Upper lobe of left lung (tissue), 6 donors: ENCODE results near the gene CDCA4. TPM values are rescaled to one million over a fixed set of nuclear protein-coding genes. Genes with fewer than 3 reads are reported as not detected.

ENCODE experiments used
- ATAC-seq, 2 donors: fragments of 200-7000 bp; cut with Tn5 transposase; one replicate each; pipeline ENCODE4 v1.9.1; 2022; ENCODE audit warnings: mild to moderate bottlenecking in 2 of 2, moderate library complexity in 2 of 2; ENCODE audit not compliant: low FRiP score in 2 of 2
- DNase-seq, 2 donors: peaks; one replicate each; pipeline ENCODE4 v3.0.0-alpha.2; 2019 to 2020
- H3K27ac ChIP-seq, 4 donors: fragments of 200-600 bp; sonication (generic); one replicate each; pipeline ENCODE4 v1.5.1; 2016 to 2019
- H3K27me3 ChIP-seq, 4 donors: fragments of 200-600 bp; sonication (generic); one replicate each; pipeline ENCODE4 v1.5.1; 2017 to 2019
- H3K36me3 ChIP-seq, 4 donors: fragments of 200-600 bp; sonication (generic); one replicate each; pipeline ENCODE4 v1.5.1; 2016 to 2019
- H3K4me1 ChIP-seq, 4 donors: fragments of 200-600 bp; sonication (generic); one replicate each; pipeline ENCODE4 v1.5.1; 2018 to 2019
- H3K4me3 ChIP-seq, 4 donors: fragments of 200-600 bp; sonication (generic); one replicate each; pipeline ENCODE4 v1.5.1; 2017 to 2019; ENCODE audit warnings: mild to moderate bottlenecking in 2 of 4, moderate library complexity in 1 of 4
- H3K9me3 ChIP-seq, 4 donors: fragments of 200-600 bp; sonication (generic); one replicate each; pipeline ENCODE4 v1.5.1; 2018 to 2019
- CTCF ChIP-seq, 6 experiments: fragments of 450-650 bp in 4 of 6; fragments of 200-600 bp in 2 of 6; sonication (generic) in 2 of 6; IDR thresholded peaks; one replicate each; pipeline ENCODE4 v1.5.1; 2016 to 2019; ENCODE audit warnings: antibody characterized with exemption in 6 of 6
- EP300 ChIP-seq, 4 donors: sonication (generic); formaldehyde crosslinking; IDR thresholded peaks; one replicate each; pipeline ENCODE4 v1.5.1; 2017; ENCODE audit warnings: antibody characterized with exemption in 4 of 4, control low read depth in 2 of 4
- POLR2A ChIP-seq, 4 donors: fragments of 450-650 bp; IDR thresholded peaks; one replicate each; pipeline ENCODE4 v1.5.1; 2016 to 2017; ENCODE audit warnings: antibody characterized with exemption in 4 of 4, mild to moderate bottlenecking in 2 of 4
- POLR2AphosphoS5 ChIP-seq, 2 donors: sonication (generic); formaldehyde crosslinking; IDR thresholded peaks; one replicate each; pipeline ENCODE4 v1.5.1; 2017; ENCODE audit warnings: antibody characterized with exemption in 2 of 2
- WGBS, 2 donors: methylation state at CpG; one replicate each; pipeline ENCODE4 v1.1.5; 2017 to 2018; 5-methylcytosine and 5-hydroxymethylcytosine counted together
- total RNA-seq, 6 donors: library from RNA; depleted of rRNA in 4 of 6; stranded (reverse); fragments of >200 nt in 4 of 6; gene quantifications; one replicate each; pipeline versions ENCODE4 v1.1.0 to v1.2.1, GENCODE V29; 2016 to 2021
- donor health status: DM: no; HTN: no; CAD: no; lungs with moderate emphysema.
- donor health status: DM: no; HTN: yes; CAD: no; lungs with severe emphysema.

The CDCA4 gene
- total RNA-seq, 6 donors from 2014 or later = 0.89 to 10.3 (median 6.6) TPM

GRCh38 chr14:104964546-104964945 is 56.3 kb downstream of the CDCA4 start:
- Histone ChIP-seq H3K9me3 (no peaks in the 10 kb centered on the region), H3K36me3 (no peaks in the 10 kb centered on the region), H3K27me3 (no peaks in the 10 kb centered on the region), H3K4me3 (no peak overlapping the region), H3K27ac (no peak overlapping the region), H3K4me1 (peaks cover 26 to 28% (median 27%) of the 10 kb centered on the region in 4 donors)
- 89 to 94% methylated on average over 7 of the region's 7 CpGs for WGBS, 2 donors
- TF ChIP-seq POLR2A (IDR thresholded peaks at IDR 0.05) (no peak), CTCF (IDR thresholded peaks at IDR 0.05) (no peak), POLR2AphosphoS5 (IDR thresholded peaks at IDR 0.05) (no peak), EP300 (IDR thresholded peaks at IDR 0.05) (no peak)
- no peak for DNase-seq
- ATAC-seq = no peak

Other genes with a start within 250 kb of the CDCA4 start
- 100 to 1,000 TPM; 122 to 283 (median 191) TPM for gene AKT1, start 225.3 kb downstream of the CDCA4 start, total RNA-seq
- 10 to 100 TPM; 13.9 to 24.8 (median 20.9) TPM for gene ZBTB42, start 220.0 kb downstream of the CDCA4 start, total RNA-seq
- 10 to 100 TPM; 24.2 to 57.8 (median 35.6) TPM for gene CEP170B, start 155.8 kb downstream of the CDCA4 start, total RNA-seq
- gene PLD4, start 96.2 kb downstream of the CDCA4 start, total RNA-seq = 1 to 10 TPM in 2 of 6 donors, under 1 TPM in 1, not detected in 3; under 0.01 to 6.1 (median 2.5) TPM
- gene AHNAK2, start 42.7 kb downstream of the CDCA4 start, total RNA-seq = 10 to 100 TPM in 4 of 6 donors, 1 to 10 TPM in 2; 4.3 to 48.0 (median 12.9) TPM
- gene CLBA1, start 35.3 kb downstream of the CDCA4 start, total RNA-seq = 10 to 100 TPM; 11.1 to 44.0 (median 13.3) TPM
- gene GPR132, start 44.3 kb upstream of the CDCA4 start, total RNA-seq = 10 to 100 TPM in 1 of 6 donors, 1 to 10 TPM in 5; 3.0 to 14.7 (median 7.0) TPM
- gene JAG2, start 147.7 kb upstream of the CDCA4 start, total RNA-seq = 10 to 100 TPM; 14.9 to 43.4 (median 23.8) TPM
- gene NUDT14, start 160.2 kb upstream of the CDCA4 start, total RNA-seq = 10 to 100 TPM; 17.9 to 87.5 (median 54.9) TPM
- 10 to 100 TPM; 36.4 to 71.7 (median 49.8) TPM for gene BTBD6, start 227.4 kb upstream of the CDCA4 start, total RNA-seq